Stimulated activated CD8-positive, alpha-beta memory T cell treated with anti-CD3 and anti-CD28 coated beads, Interleukin-2, amount 100 ng/mL, for 48 hours (primary cell): ENCODE measurements around the gene TFF1.

ENCODE experiments used
- DNase-seq, 2 donors: peaks; one replicate each; pipeline ENCODE4 v3.0.0-alpha.2; 2020; ENCODE audit warnings: low read depth in 2 of 2

TFF1 gene

DNA sequence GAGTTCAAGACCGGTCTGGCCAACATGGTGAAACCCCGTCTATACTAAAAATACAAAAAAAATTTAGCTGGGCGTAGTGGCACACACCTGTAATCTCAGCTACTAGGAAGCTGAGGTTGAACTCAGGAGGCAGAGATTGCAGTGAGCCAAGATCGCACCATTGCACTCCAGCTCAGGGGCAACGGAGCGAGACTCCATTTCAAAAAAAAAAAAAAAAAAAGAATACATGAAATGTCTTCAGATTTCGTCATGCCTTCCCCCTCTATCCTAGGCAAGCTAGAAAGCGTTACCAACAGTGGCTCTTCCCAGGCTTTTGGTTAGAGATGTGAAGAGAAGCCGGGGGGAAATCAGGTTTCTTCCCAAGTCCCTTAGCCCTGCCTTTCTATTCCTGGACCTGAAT is 3.6 kb downstream of the TFF1 start:
- DNase-seq: no peak

DNA sequence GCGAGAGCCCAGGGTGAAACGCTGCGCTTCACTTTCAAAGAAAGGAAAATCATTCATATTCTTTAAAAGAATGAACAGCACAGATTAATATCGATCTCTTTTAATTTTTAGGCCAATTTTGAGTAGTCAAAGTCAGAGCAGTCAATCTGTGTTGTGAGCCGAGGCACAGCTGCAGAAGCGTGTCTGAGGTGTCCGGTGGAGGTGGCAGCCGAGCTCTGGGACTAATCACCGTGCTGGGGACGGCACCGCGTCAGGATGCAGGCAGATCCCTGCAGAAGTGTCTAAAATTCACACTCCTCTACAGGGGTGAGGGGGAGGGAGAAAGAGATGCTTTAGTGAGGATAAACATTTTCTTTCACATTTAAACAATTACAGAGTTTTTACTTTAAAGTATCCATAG is 4.1 kb downstream of the TFF1 start:
- DNase-seq: no peak

DNA sequence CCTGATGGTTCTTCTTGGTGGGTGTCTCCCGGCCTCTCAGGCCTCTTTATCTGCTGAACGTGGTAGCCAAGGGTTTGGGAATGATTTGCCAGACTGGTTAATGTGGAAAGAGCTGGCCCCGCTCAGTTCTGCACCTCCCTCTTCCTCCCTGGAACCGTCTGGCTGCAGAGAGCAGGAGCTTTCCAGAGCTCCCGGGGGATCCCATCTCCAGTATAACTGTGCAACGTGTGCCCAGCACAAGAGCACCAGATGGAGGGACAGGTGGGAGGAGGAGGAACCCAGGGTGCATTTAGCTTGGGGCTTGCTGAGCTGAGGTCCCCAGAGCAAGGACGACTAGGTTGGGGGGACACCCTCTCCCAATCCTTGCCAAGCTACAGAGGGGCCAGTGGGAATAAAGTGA is 5.0 kb downstream of the TFF1 start:
- no peak for DNase-seq

DNA sequence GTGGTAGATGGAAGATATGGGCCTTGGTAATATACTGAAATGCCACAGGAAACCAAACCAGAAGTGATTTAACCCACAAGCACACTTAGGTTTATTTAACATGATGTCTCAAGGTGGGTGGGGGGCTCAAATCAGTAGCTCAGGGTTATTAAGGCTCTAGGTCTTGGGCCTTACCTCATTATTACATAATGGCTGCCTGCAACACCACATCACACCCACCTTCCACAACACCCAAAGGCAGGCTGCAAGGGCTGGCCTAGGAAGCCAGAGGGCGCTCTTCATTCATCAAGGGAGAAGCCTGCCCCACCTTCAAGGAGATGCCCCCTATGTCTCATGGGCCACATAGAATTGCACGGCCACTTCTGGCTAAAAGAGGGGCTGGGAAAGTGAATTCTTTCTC is 6.0 kb downstream of the TFF1 start:
- peak in 1 of 2 donors; percentile 28 for DNase-seq

DNA sequence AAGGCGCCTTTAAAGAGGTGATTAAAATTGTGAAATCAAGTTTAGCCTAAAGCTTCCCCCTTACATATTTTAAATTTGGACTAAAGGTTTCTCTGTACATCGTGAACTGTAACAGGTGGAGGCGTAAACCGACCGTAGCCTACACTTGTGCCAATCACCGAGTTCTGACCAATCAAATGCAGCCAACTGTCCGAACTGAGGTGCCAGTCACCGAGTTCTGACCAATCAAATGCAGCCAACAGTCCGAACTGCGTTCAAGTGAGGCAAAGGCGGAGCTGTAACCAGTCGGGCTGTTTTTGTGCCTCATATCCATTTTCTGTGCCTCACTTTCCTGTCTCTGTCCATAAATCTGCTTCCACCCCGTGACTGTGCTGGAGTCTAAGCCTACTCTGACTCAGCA is 7.4 kb downstream of the TFF1 start:
- no peak for DNase-seq

DNA sequence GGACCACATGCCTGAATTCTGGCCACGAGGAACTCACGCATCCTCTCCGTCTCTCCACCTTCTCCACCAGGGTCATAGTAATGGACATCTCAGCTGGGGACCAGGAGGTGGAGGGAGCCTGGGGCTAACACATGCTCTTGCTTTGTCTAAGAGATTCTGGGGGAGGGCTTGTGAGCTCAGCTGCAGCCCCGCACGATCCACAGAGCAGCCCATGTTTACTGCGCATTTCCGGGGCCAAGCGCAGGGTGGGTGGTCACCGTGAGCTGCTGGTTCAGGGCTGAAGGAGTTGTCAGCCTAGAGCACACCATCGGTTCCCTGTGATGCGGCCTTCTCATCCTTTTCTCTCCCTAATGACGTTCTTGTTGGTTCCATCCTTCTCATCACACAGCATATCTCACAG is 8.1 kb downstream of the TFF1 start:
- DNase-seq: no peak

DNA sequence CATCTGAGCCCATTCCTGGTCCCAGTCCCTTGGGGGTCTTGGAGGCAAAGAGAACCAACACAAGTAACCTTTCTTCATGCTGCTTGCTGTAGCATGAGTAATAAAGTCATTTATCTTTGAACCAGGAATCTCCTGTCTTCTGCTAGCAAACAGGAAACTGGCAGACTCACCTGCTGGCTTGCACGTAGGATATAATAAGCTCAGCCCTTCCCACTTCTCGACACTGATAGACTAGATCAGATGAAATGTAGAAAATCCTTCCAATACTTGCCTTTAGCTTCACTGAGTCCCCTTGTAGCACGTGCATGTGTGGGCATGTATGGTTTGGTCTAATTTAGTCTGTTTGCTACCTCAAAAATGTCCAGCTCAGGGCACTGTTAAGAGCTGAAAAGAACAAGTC is 9.0 kb downstream of the TFF1 start:
- no peak for DNase-seq

DNA sequence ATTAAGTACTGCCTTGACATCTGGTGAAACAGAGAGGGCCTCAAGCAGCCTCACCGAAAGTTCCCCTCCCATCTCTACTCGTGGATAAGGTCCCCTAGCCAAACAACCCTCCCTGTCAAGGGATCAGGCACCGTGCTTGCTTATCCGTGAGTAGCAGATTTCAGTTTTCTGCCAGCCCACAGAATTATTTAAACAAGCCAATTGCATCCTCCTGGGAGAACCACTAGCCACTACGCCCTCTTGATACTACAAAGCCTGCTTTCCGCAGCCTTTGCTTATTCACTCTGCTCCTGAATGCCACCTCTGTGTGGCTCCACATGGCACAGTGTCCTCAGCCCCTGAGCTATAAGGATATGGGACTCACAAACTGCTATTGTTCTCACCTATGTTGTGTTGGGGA is 9.7 kb downstream of the TFF1 start:
- DNase-seq: no peak

DNA sequence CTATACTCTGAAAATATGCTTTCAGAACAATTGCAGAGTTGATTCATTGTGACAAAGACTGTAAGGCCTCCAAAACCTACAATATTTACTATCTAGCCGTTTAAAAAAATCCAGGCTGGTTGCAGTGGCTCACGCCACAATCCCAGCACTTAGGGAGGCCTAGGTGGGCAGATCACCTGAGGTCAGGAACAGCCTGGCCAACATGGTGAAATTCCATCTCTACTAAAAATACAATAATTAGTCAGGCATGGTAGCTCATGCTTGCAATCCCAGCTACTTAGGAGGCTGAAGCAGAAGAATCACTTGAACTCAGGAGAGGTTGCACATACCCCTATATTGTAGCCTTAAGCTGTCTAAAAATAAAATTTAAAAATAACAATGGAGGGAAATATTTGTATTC is 10.3 kb downstream of the TFF1 start:
- DNase-seq: no peak

DNA sequence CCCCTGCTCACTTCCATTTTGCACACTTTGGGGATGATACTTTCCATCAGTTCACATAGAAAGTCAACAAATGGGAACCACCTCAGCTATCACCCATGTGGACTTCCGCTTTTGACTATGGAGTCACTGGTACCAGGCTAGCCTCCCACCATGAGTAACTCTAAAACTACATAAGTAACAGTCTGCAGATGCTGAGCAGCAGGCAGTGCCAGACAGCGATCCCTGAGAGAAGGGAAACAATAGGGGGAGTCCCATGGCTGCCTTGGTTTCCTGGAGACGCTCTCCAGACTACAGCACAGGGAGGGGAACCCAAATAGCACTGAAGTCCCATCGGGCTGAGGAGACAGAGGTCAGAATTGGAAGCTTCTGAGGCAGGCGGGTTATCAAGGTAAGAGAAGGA is 12.7 kb downstream of the TFF1 start:
- DNase-seq: no peak

DNA sequence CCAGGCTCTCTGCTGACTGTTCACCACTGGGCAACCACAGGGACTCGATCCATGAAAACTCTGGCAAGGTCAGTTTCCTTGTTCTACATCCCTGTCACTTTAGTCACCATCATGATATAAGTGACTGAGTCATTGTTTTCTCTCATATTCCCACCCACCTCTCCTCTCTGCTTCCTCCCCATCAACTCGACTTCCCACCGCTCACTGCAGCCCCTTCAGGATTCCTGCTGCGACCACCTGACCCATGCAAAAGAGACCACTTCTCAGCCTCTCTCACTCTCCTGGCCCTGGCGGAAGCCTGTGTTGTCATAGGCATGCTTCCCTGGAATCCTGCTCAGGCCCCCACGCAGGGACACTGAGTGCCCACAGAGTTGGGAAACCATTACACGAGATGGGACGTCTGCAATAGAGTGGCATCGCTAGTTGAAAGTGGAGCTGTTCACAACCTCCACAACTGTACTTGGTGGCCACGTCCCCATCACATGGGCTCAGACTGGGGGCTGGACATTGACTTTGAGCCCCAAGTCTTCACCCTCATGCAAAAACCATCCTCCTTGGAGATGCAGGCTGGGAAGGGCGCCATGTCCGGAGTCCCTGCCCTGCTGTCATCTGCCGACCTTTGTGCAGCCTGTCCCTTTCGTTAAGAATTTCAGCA is 13.8 kb downstream of the TFF1 start:
- no peak for DNase-seq

DNA sequence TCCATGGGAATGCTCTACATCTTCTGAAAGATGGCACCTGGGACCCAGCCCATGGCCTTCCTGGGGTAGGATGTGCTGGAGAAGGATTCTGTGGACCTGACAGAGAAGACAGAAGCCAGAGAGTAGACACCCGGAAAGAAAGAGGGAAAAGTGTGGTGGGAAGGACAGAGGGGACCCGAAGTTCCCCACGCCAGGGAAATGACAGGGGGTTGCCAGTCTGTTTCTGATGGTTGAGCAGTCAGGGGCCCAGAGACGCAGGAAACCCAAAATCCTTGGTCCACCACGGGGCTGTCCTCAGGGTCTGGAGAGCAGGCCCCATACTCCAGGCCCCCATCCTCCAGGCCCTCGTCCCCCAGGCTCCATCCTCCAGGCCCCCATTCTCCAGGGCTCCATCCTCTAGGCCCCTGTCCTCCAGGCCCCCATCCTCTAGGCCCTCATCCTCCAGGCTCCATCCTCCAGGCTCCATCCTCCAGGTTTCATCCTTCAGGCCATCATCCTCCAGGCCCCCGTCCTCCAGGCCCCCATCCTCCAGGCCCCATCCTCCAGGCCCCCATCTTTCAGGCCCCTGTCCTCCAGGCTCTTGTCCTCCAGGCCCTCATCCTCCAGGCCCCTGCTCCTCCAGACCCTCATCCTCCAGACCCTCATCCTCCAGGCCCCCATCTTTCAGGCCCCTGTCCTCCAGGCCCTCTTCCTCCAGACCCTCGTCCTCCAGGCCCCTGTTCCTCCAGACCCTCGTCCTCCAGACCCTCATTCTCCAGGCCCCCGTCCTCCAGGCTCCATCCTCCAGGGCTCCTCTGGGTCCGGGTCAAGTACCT is 14.5 kb downstream of the TFF1 start:
- DNase-seq: no peak

DNA sequence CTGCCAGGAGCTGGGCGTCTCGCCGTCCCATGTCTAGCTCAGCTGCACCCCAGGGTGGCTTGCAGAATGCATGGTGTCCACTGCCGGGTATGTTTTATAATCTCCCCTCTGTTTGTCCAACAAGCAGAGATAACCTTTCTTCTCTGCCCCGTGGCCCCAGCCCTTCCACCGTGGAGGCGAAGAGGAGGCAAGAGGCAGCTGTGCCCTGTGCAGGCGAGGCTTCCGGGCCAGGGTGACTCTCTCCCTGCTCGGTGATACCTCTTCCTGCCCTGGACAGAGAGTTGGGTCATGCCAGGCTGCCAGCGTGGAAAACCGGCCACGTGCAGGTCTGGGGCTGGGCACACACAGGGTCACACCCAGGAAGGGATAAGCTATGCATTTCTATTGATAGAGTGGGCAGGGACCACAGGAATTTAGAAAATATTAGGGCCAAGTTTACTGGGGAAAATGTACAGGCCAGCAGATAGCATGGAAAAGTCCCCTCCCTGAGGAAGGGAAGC is 15.4 kb downstream of the TFF1 start, which contains the start of gene TFF2:
TSS of gene TFF2 (minus strand) at position 68 of the 500 bp plus-strand sequence. CDS start at position 31, 37 bp downstream.
- no peak for DNase-seq

DNA sequence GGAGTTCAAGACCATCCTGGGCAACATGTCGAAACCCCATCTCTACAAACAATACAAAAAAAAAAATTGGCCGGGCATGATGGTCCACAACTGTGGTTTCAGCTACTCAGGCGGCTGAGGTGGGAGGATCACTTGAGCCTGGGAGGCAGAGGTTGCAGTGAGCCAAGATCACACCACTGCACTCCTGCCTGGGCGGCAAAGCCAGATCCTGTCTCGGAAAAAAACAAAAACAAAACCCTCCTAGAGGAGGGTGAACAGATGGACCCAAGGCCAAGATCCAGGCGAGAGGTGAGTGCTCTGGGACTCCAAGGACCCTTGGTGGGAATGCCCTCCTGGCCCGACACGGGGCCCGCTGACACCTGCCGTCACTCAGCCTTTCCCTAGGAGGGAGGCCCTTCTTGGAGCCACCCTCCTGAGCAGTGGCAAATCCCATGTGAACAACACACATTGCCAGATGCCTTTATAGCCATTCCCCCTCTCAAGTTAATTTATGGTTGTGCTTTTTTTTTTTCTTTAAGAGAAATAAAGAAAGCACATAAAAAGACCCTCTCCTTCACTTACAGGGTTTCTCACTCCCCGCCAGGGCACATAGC is 15.9 kb downstream of the TFF1 start:
- no peak for DNase-seq

DNA sequence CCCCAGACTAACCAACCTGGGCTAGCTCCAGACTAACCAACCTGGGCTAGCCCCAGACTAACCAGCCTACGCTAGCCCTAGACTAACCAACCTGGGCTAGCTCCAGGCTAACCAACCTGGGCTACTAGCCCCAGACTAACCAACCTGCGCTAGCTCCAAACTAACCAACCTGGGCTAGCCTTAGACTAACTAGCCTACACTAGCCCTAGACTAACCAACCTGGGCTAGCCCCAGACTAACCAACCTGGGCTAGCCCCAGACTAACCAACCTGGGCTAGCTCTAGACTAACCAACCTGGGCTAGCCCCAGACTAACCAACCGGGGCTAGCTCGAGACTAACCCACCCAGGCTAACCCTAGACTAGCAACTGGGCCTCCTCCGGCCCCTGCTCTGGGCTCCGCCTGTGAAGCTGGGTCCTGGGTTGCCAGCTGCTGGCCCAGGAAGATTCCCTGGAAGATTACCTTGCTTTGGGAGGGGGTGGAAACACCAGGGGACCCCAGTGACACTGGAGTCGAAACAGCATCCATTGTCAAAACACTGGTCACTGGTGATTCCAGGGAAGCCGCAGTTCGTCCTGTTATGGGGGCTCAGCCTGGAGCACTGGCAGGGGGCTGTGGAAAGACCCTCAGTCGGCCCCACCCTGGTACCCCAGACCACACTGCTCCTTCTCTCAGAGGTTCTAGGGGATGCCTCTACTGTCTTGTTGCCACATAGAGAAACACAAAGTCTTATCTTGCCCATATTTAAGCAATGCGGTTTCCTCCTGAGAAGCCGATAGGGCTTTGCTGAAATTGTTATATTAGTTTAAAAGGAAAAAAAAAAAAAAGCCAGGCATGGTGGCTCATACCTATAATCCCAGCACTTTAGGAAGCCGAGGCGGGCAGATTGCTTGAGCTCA is 16.7 kb downstream of the TFF1 start:
- DNase-seq: no peak

DNA sequence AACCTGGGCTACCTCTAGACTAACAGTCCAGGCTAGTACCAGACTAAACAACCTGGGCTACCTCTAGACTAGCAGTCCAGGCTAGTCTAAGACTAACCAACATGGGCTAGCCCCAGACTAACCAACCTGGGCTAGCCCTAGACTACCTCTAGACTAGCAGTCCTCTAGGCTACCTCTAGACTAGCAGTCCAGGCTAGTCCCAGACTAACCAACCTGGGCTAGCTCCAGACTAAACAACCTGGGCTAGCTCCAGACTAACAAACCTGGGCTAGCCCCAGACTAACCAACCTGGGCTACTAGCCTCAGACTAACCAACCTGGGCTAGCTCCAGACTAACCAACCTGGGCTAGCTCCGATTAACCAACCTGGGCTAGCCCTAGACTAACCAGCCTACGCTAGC is 17.6 kb downstream of the TFF1 start:
- DNase-seq: no peak

DNA sequence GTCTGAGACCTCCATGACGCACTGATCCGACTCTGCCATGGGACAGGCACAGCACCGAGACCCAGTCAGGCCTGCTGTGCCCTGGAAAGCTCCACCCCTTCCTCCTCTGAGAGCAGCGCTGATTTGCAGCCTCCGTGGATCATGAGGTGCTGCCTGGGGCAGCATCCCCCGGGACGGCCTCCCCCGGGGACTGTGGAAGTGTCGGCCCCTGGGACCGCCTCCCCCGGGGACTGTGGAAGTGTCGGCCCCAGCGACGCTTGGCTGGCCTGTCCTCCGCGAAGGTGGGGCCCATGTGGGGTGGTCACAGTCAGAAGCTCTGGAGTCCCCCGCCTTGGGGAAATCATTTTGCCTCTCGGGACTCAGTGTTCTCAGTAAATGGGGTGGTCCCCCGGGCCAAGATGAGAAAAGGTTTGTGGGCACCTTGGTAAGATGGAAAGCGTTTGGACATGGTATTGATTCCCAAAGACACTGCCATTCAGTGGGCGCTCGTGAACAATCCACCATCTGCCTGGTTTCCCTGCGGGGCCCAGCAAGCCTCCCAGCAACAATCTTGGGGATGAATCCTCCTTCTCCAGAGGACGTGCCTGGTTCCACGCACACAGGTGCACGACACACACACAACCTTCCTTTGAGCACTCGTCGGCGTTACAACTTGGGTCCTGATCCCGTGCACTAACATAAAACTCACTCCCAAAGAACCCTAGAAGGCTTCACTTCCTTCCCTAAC is 18.6 kb downstream of the TFF1 start:
- no peak for DNase-seq

DNA sequence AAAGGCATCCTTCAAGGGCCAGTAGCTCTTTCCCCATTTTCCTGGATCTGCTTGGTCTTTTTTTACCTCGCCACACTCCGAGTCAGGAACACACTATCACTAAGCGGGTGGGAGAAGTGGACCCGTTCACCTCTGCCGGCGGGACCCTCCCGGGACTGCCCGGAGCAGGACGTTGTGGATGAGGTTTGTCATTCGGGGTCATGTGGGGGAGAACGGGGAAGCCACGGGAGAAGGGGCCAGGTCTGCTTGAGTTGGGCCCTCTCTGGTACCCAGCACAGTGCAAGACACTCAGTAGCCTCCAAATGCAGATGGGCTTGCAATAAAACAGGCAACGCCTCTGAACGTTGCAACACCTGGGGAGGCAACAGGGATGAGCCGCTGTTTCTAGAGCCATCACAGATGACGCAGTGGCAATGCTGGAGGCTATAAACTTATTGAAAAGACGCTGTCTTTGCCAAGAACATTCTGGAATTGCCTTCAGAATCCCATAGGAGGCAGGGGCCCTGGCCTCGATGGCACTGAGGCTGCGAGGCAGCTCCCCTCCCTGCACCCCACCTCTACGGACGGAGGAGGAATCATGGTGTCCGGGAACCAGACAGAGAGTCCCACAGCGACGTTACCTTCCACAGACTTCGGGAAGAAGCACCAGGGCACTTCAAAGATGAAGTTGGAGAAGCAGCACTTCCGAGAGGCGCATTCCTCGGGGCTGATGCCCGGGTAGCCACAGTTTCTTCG is 19.3 kb downstream of the TFF1 start:
- no peak for DNase-seq

DNA sequence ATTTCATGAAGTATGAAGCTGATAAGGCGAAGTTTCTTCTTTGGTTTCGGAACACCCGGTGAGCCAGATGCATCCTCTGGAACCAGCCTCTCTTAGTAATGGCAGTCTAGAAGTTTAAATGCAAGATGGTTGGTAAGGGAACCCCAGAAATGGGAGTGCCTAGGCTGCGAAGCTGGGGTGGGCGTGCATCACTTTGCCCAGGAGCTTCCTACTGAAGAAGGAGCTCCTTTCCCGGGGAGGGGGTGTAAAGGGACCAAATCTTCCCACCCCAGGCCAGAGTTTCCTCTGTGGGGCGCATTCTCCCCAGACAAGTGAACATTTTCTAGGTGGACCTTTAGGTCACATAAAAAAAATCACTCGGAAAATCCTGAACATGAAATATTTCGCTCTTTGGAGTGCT is 19.9 kb downstream of the TFF1 start:
- no peak for DNase-seq

DNA sequence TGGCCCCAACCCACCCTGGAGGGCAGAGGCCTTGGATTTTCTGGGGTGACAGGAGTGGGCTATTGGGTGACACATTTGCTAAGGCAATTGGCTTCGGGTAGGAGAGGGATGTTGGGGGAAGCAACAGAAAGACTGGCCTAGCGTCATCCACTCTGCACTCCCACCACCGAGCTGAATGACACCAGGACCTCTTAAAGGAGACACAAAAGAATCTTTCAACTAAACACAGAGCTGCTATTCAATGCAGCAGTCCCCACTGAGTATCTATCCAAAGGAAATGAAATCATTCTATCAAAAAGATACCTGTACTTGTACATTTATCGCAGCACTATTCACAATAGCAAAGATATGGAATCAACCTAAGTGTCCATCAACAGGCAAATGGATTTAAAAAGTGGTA is 21.7 kb downstream of the TFF1 start:
- DNase-seq: no peak
